Erythroblast (primary cell): ENCODE measurements around the gene RPP21.

Experiments used
- DNase-seq, 2 experiments: peaks; one replicate each; lab custom pipeline; 2025; lab: John Stamatoyannopoulos, UW
- GATA1 ChIP-seq: IDR thresholded peaks from 2 replicates; pipeline ENCODE4 v1.6.1; 2011; ENCODE audit warnings: low read depth, mild to moderate bottlenecking, control low read depth, low read length, moderate library complexity
- POLR2A ChIP-seq: IDR thresholded peaks from 2 replicates; pipeline ENCODE4 v1.6.1; 2011; ENCODE audit warnings: mild to moderate bottlenecking, low read length

The RPP21 gene

GRCh38 chr6:30378290-30378937 lies 33.5 kb downstream of the RPP21 start:
- TF ChIP-seq POLR2A (no peak), GATA1 (no peak)
- no peak for DNase-seq

GRCh38 chr6:30380464-30380863 lies 35.5 kb downstream of the RPP21 start:
- DNase-seq: no peak
- TF ChIP-seq GATA1 (no peak), POLR2A (no peak)

- DNase-seq: no peak
- TF ChIP-seq POLR2A: no peak
These were observed 41.2 kb downstream of the RPP21 start for GRCh38 chr6:30386166-30386565.

- no peak for DNase-seq
- TF ChIP-seq POLR2A (no peak), GATA1 (no peak)
These were observed 46.3 kb downstream of the RPP21 start for GRCh38 chr6:30391240-30391639.

GRCh38 chr6:30394139-30394538 lies 49.2 kb downstream of the RPP21 start:
- no peak for DNase-seq
- TF ChIP-seq POLR2A (no peak), GATA1 (no peak)
